Hepatocyte (in vitro differentiated cells): ENCODE measurements around the gene C11orf68. TPM values are rescaled to one million over a fixed set of nuclear protein-coding genes. Genes with fewer than 3 reads are reported as not detected.

Experiments used
- DNase-seq: peaks from one replicate; pipeline ENCODE4 v3.0.0-alpha.2; 2016; ENCODE audit warnings: low spot score
- H2AFZ ChIP-seq: fragments of 200-600 bp; sonication (generic); 2 replicates; pipeline ENCODE4 v1.6.0; 2016; ENCODE audit warnings: antibody characterized with exemption, mild to moderate bottlenecking
- H3K27ac ChIP-seq: fragments of 200-600 bp; sonication (generic); 2 replicates; pipeline ENCODE4 v1.5.1; 2016; ENCODE audit warnings: mild to moderate bottlenecking
- H3K27me3 ChIP-seq: fragments of 200-600 bp; sonication (generic); 2 replicates; pipeline ENCODE4 v1.6.1; 2016
- H3K36me3 ChIP-seq: fragments of 200-600 bp; sonication (generic); replicated peaks from 2 replicates; pipeline ENCODE4 v1.5.1; 2016; ENCODE audit warnings: low read depth; ENCODE audit not compliant: insufficient read depth
- H3K4me1 ChIP-seq: fragments of 200-600 bp; sonication (generic); 2 replicates; pipeline ENCODE4 v1.5.1; 2016; ENCODE audit warnings: mild to moderate bottlenecking, moderate library complexity; ENCODE audit not compliant: insufficient read depth
- H3K4me2 ChIP-seq: fragments of 200-600 bp; sonication (generic); 2 replicates; pipeline ENCODE4 v1.6.0; 2016
- H3K4me3 ChIP-seq: fragments of 200-600 bp; sonication (generic); 2 replicates; pipeline ENCODE4 v1.5.1; 2016; ENCODE audit warnings: mild to moderate bottlenecking
- H3K79me2 ChIP-seq: fragments of 200-600 bp; sonication (generic); 2 replicates; pipeline ENCODE4 v1.6.0; 2017; ENCODE audit warnings: mild to moderate bottlenecking
- H3K9me2 ChIP-seq: fragments of 200-600 bp; sonication (generic); replicated peaks from 2 replicates; pipeline ENCODE4 v1.6.0; 2017; ENCODE audit warnings: mild to moderate bottlenecking; ENCODE audit not compliant: insufficient read depth
- H3K9me3 ChIP-seq: fragments of 200-600 bp; sonication (generic); 2 replicates; pipeline ENCODE4 v1.5.1; 2016; ENCODE audit warnings: low read depth, mild to moderate bottlenecking
- H4K20me1 ChIP-seq: fragments of 200-600 bp; sonication (generic); 2 replicates; pipeline ENCODE4 v1.6.0; 2016; ENCODE audit warnings: mild to moderate bottlenecking; ENCODE audit not compliant: insufficient read depth, poor library complexity, severe bottlenecking
- CTCF ChIP-seq: fragments of 200-600 bp; sonication (generic); IDR thresholded peaks from 2 replicates; pipeline ENCODE4 v1.5.1; 2016; ENCODE audit warnings: antibody characterized with exemption, mild to moderate bottlenecking; ENCODE audit not compliant: poor library complexity
- EZH2 ChIP-seq: fragments of 200-600 bp; sonication (generic); IDR thresholded peaks from 2 replicates; pipeline ENCODE4 v1.6.1; 2016; ENCODE audit warnings: antibody characterized with exemption, mild to moderate bottlenecking, borderline replicate concordance
- EZH2phosphoT487 ChIP-seq: fragments of 200-600 bp; sonication (generic); IDR thresholded peaks from one replicate; pipeline ENCODE4 v1.6.1; 2018; ENCODE audit warnings: antibody characterized with exemption, mild to moderate bottlenecking, low read depth, moderate library complexity; ENCODE audit not compliant: unreplicated experiment, severe bottlenecking
- WGBS: methylation state at CpG from one replicate; pipeline ENCODE4 v1.1.6; 2016; ENCODE audit warnings: low lambda C conversion rate; ENCODE audit errors: missing lambda C conversion rate; 5-methylcytosine and 5-hydroxymethylcytosine counted together
- polyA plus RNA-seq: library from polyadenylated mRNA; unstranded; fragments of >200 nt; fragmentation: Nextera tagmentation; extraction: Ambion mirVana; gene quantifications from 2 replicates; pipeline ENCODE4 v1.2.1, GENCODE V29; 2016
- total RNA-seq: library from RNA; depleted of rRNA; stranded (reverse); fragments of >200 nt; gene quantifications from 2 replicates; pipeline ENCODE4 v1.2.3, GENCODE V29; 2014

The C11orf68 gene
- total and polyA plus RNA-seq, 2 experiments from 2014 or later = 26.3 to 59.3 TPM

- WGBS = 31% methylated on average over 26 of the region's 28 CpGs
- no peak overlapping the region for H3K27ac ChIP-seq
- peaks cover 25% of the 10 kb centered on the region for H3K27me3 ChIP-seq
- TF ChIP-seq EZH2phosphoT487 = no peak
- no peak for TF ChIP-seq EZH2
- TF ChIP-seq CTCF = no peak
- H3K4me3 ChIP-seq = no peak overlapping the region
- H3K36me3 ChIP-seq = no peaks in the 10 kb centered on the region
- H3K9me3 ChIP-seq = no peaks in the 10 kb centered on the region
- peaks cover 15% of the 10 kb centered on the region for H3K4me1 ChIP-seq
- no peaks in the 10 kb centered on the region for H3K9me2 ChIP-seq
- H2AFZ ChIP-seq = peak overlapping the region; percentile 63
- DNase-seq = no peak
- H3K79me2 ChIP-seq = no peaks in the 10 kb centered on the region
- H3K4me2 ChIP-seq = peak overlapping the region; percentile 93
- H4K20me1 ChIP-seq = no peaks in the 10 kb centered on the region
These were observed 20.1 kb downstream of the C11orf68 start for GRCh38 chr11:65898656-65899355.

- Histone ChIP-seq H3K4me1 (peaks cover 14% of the 10 kb centered on the region), H3K4me3 (no peak overlapping the region), H3K4me2 (no peak overlapping the region), H3K27ac (no peak overlapping the region), H3K27me3 (peaks cover 25% of the 10 kb centered on the region), H3K9me3 (no peaks in the 10 kb centered on the region), H3K9me2 (no peaks in the 10 kb centered on the region), H2AFZ (no peak overlapping the region), H3K79me2 (peaks cover 3% of the 10 kb centered on the region), H4K20me1 (no peaks in the 10 kb centered on the region), H3K36me3 (no peaks in the 10 kb centered on the region)
- DNase-seq = no peak
- TF ChIP-seq EZH2 = no peak
- TF ChIP-seq EZH2phosphoT487 = no peak
- no peak for TF ChIP-seq CTCF
- WGBS = 92% methylated on average over 4 of the region's 4 CpGs
These were observed 21.8 kb downstream of the C11orf68 start for GRCh38 chr11:65897020-65897471.

- Histone ChIP-seq H3K27me3 (peaks cover 21% of the 10 kb centered on the region), H3K9me2 (no peaks in the 10 kb centered on the region), H3K9me3 (no peaks in the 10 kb centered on the region), H3K27ac (no peak overlapping the region), H3K4me2 (no peak overlapping the region), H3K4me1 (peaks cover 21% of the 10 kb centered on the region), H3K36me3 (no peaks in the 10 kb centered on the region), H3K4me3 (no peak overlapping the region), H2AFZ (no peak overlapping the region), H4K20me1 (no peaks in the 10 kb centered on the region), H3K79me2 (peaks cover 8% of the 10 kb centered on the region)
- 87% methylated on average over 14 of the region's 14 CpGs for WGBS
- TF ChIP-seq EZH2 = no peak
- TF ChIP-seq CTCF = no peak
- no peak for TF ChIP-seq EZH2phosphoT487
- no peak for DNase-seq
These were observed 22.5 kb downstream of the C11orf68 start for GRCh38 chr11:65896034-65896999.
